ENCODE measurements around the gene SWSAP1. TPM values are rescaled to one million over a fixed set of nuclear protein-coding genes. Genes with fewer than 3 reads are reported as not detected.

SWSAP1 gene
- total RNA-seq, 2 donors from 2014 or later: 2.2 to 2.8 TPM

GRCh38 chr19:11383706-11384048, 9.2 kb downstream of the SWSAP1 start:
- no peak for DNase-seq
- Histone ChIP-seq H3K9ac (ENCODE audit: extremely low read depth, low read length, poor library complexity, severe bottlenecking) (peak overlapping the region; percentile 41), H3K4me3 (ENCODE audit: low read length) (peak overlapping the region; percentile 83), H3K9me3 (ENCODE audit: control insufficient read depth, low read length) (no peaks in the 10 kb centered on the region), H3K4me1 (ENCODE audit: control insufficient read depth, insufficient read depth, low read length) (no peaks in the 10 kb centered on the region), H3K27me3 (ENCODE audit: control insufficient read depth, insufficient read depth, low read length, poor library complexity, severe bottlenecking) (no peaks in the 10 kb centered on the region), H3K36me3 (ENCODE audit: control insufficient read depth, insufficient read depth, low read length) (peaks cover 7% of the 10 kb centered on the region), H3K27ac (ENCODE audit: low read depth, low read length) (no peak overlapping the region)
- Mint-ChIP-seq H3K4me3 (peak overlapping the region; percentile 74), H3K36me3 (ENCODE audit: low read depth) (peaks cover 9% of the 10 kb centered on the region), H3K9me3 (no peaks in the 10 kb centered on the region), H3K4me1 (peaks cover 5% of the 10 kb centered on the region), H3K27ac (peak overlapping the region; percentile 61), H3K27me3 (ENCODE audit: insufficient read depth) (no peaks in the 10 kb centered on the region)
- no peak for TF ChIP-seq CTCF (conservative IDR thresholded peaks at IDR 0.05)
- WGBS, 2 experiments (ENCODE audit: insufficient coverage in 1 of 2, insufficient read length in 1 of 2): 0% methylated on average over 4 to 9 of the region's 9 CpGs

GRCh38 chr19:11384778-11385129, 10.3 kb downstream of the SWSAP1 start:
- H3K27me3 Mint-ChIP-seq (ENCODE audit: insufficient read depth): no peaks in the 10 kb centered on the region
- TF ChIP-seq CTCF (conservative IDR thresholded peaks at IDR 0.05): no peak
- Histone ChIP-seq H3K27me3 (ENCODE audit: control insufficient read depth, insufficient read depth, low read length, poor library complexity, severe bottlenecking) (no peaks in the 10 kb centered on the region), H3K27ac (ENCODE audit: low read depth, low read length) (no peak overlapping the region), H3K9me3 (ENCODE audit: control insufficient read depth, low read length) (no peaks in the 10 kb centered on the region), H3K9ac (ENCODE audit: extremely low read depth, low read length, poor library complexity, severe bottlenecking) (no peak overlapping the region), H3K4me1 (ENCODE audit: control insufficient read depth, insufficient read depth, low read length) (no peaks in the 10 kb centered on the region), H3K36me3 (ENCODE audit: control insufficient read depth, insufficient read depth, low read length) (peaks cover 5% of the 10 kb centered on the region), H3K4me3 (ENCODE audit: low read length) (peak overlapping the region; percentile 83)
- H3K36me3 Mint-ChIP-seq (ENCODE audit: low read depth): peaks cover 6% of the 10 kb centered on the region
- 88 to 100% methylated on average over 2 to 5 of the region's 5 CpGs for WGBS, 2 experiments (ENCODE audit: insufficient coverage in 1 of 2, insufficient read length in 1 of 2)
- no peak overlapping the region for H3K27ac Mint-ChIP-seq
- H3K9me3 Mint-ChIP-seq: no peaks in the 10 kb centered on the region
- peak overlapping the region; percentile 74 for H3K4me3 Mint-ChIP-seq
- peaks cover 5% of the 10 kb centered on the region for H3K4me1 Mint-ChIP-seq
- no peak for DNase-seq

GRCh38 chr19:11387162-11388034, 12.9 kb downstream of the SWSAP1 start:
- WGBS, 2 experiments (ENCODE audit: insufficient coverage in 1 of 2, insufficient read length in 1 of 2): 90 to 92% methylated on average over 15 to 19 of the region's 19 CpGs
- no peak for TF ChIP-seq CTCF (conservative IDR thresholded peaks at IDR 0.05)
- Mint-ChIP-seq H3K9me3 (peaks cover 4% of the 10 kb centered on the region), H3K4me1 (peaks cover 3% of the 10 kb centered on the region), H3K27me3 (ENCODE audit: insufficient read depth) (no peaks in the 10 kb centered on the region), H3K36me3 (ENCODE audit: low read depth) (no peaks in the 10 kb centered on the region), H3K27ac (no peak overlapping the region), H3K4me3 (no peak overlapping the region)
- no peaks in the 10 kb centered on the region for H3K27me3 ChIP-seq (ENCODE audit: control insufficient read depth, insufficient read depth, low read length, poor library complexity, severe bottlenecking)
- no peak for DNase-seq
- H3K27ac ChIP-seq (ENCODE audit: low read depth, low read length): no peak overlapping the region
- H3K4me3 ChIP-seq (ENCODE audit: low read length): no peak overlapping the region
- no peaks in the 10 kb centered on the region for H3K9me3 ChIP-seq (ENCODE audit: control insufficient read depth, low read length)
- no peak overlapping the region for H3K9ac ChIP-seq (ENCODE audit: extremely low read depth, low read length, poor library complexity, severe bottlenecking)
- H3K36me3 ChIP-seq (ENCODE audit: control insufficient read depth, insufficient read depth, low read length): no peaks in the 10 kb centered on the region
- no peaks in the 10 kb centered on the region for H3K4me1 ChIP-seq (ENCODE audit: control insufficient read depth, insufficient read depth, low read length)
